B cell (primary cell): ENCODE data around the gene DUS4L. TPM values are rescaled to one million over a fixed set of nuclear protein-coding genes. Genes with fewer than 3 reads are reported as not detected.

Experiments
- ATAC-seq: fragments of 200-7000 bp; cut with Tn5 transposase; one replicate; pipeline ENCODE4 v1.10.0; 2021; ENCODE audit warnings: low read depth, mild to moderate bottlenecking, moderate number of reproducible peaks, moderate library complexity
- CTCF ChIA-PET: fragments of 350-600 bp; sonication (Branson Sonifier 250); formaldehyde crosslinking; loops from one replicate; lab custom pipeline; 2021; ENCODE audit warnings: antibody characterized with exemption, inconsistent platforms; lab: Charles Lee
- POLR2A ChIA-PET: fragments of 350-600 bp; sonication (Branson Sonifier 250); formaldehyde crosslinking; loops from one replicate; lab custom pipeline; 2021; ENCODE audit warnings: antibody characterized with exemption; lab: Charles Lee
- DNase-seq: peaks from one replicate; pipeline ENCODE4 v3.0.0; 2013
- H2AFZ ChIP-seq: 2 replicates; pipeline ENCODE4 v1.6.1; 2012; ENCODE audit warnings: mild to moderate bottlenecking, low read depth, low read length; ENCODE audit not compliant: insufficient read depth, poor library complexity, severe bottlenecking
- H3K27ac ChIP-seq, 2 donors: 1 replicate in 1 of 2; 2 replicates in 1 of 2; pipeline ENCODE4 v1.5.1; 2012 to 2013; ENCODE audit warnings: low read length in 2 of 2, mild to moderate bottlenecking in 2 of 2, moderate library complexity in 1 of 2
- H3K27me3 ChIP-seq, 4 experiments: fragments of 200-600 bp in 1 of 4; sonication (generic) in 1 of 4; replicated peaks in 1 of 4; 1 replicate in 2 of 4; 2 replicates in 2 of 4; pipeline versions ENCODE4 v1.6.1 to v1.7.0; 2013 to 2016; ENCODE audit warnings: low read length in 3 of 4, mild to moderate bottlenecking in 2 of 4, mixed read lengths in 1 of 4, moderate library complexity in 1 of 4; ENCODE audit not compliant: insufficient read depth in 4 of 4, control insufficient read depth in 3 of 4; ENCODE audit errors: control extremely low read depth in 1 of 4
- H3K36me3 ChIP-seq, 2 experiments: replicated peaks in 1 of 2; 1 replicate in 1 of 2; 2 replicates in 1 of 2; pipeline versions ENCODE4 v1.6.1 to v1.7.1; 2013; ENCODE audit warnings: low read length in 1 of 2; ENCODE audit not compliant: insufficient read depth in 2 of 2, control insufficient read depth in 1 of 2; ENCODE audit errors: control extremely low read depth in 1 of 2, extremely low read depth in 1 of 2
- H3K4me1 ChIP-seq, 2 donors: fragments of 200-600 bp in 1 of 2; sonication (generic) in 1 of 2; 1 replicate in 1 of 2; 2 replicates in 1 of 2; pipeline versions ENCODE4 v1.5.1 to v1.6.1; 2013 to 2017; ENCODE audit warnings: low read length in 2 of 2; ENCODE audit not compliant: control insufficient read depth in 2 of 2, insufficient read depth in 2 of 2
- H3K4me2 ChIP-seq: replicated peaks from 2 replicates; pipeline ENCODE3; 2012; ENCODE audit warnings: mild to moderate bottlenecking, low read depth, low read length; ENCODE audit not compliant: poor library complexity, severe bottlenecking
- H3K4me3 ChIP-seq, 5 experiments: fragments of 200-600 bp in 1 of 5; sonication (generic) in 1 of 5; 1 replicate in 3 of 5; 2 replicates in 2 of 5; pipeline versions ENCODE4 v1.5.1 to v1.7.0; 2011 to 2016; ENCODE audit warnings: low read length in 4 of 5, mild to moderate bottlenecking in 4 of 5, low read depth in 2 of 5, control low read depth in 1 of 5, moderate library complexity in 1 of 5; ENCODE audit not compliant: insufficient read depth in 1 of 5; ENCODE audit errors: control extremely low read depth in 1 of 5, extremely low read depth in 1 of 5
- H3K79me2 ChIP-seq: fragments of 200-600 bp; sonication (generic); one replicate; pipeline ENCODE4 v1.6.0; 2016; ENCODE audit warnings: low read length; ENCODE audit not compliant: control insufficient read depth, insufficient read depth
- H3K9ac ChIP-seq: fragments of 200-600 bp; sonication (generic); 2 replicates; pipeline ENCODE4 v1.6.1; 2017; ENCODE audit warnings: mild to moderate bottlenecking, low read length, moderate library complexity
- H3K9me3 ChIP-seq, 3 donors: one replicate each; pipeline versions ENCODE4 v1.6.1 to v1.7.1; 2013; ENCODE audit warnings: low read length in 2 of 3; ENCODE audit not compliant: control insufficient read depth in 2 of 3, insufficient read depth in 1 of 3; ENCODE audit errors: control extremely low read depth in 1 of 3
- H4K20me1 ChIP-seq: 2 replicates; pipeline ENCODE4 v1.6.0; 2012; ENCODE audit warnings: mild to moderate bottlenecking, low read length; ENCODE audit not compliant: insufficient read depth, control insufficient read depth, poor library complexity, severe bottlenecking
- H3K27ac Mint-ChIP-seq: one replicate; pipeline ENCODE4 v1.8.0; 2021; ENCODE audit warnings: mixed read lengths
- H3K27me3 Mint-ChIP-seq: one replicate; pipeline ENCODE4 v1.8.0; 2021; ENCODE audit warnings: mixed read lengths
- H3K4me1 Mint-ChIP-seq: one replicate; pipeline ENCODE4 v1.8.0; 2021; ENCODE audit warnings: mixed read lengths
- H3K4me3 Mint-ChIP-seq: one replicate; pipeline ENCODE4 v1.8.0; 2021; ENCODE audit warnings: mixed read lengths
- H3K9me3 Mint-ChIP-seq: one replicate; pipeline ENCODE4 v1.8.0; 2022; ENCODE audit warnings: mixed read lengths; ENCODE audit not compliant: insufficient read depth
- CTCF ChIP-seq: fragments of 200-600 bp; IDR thresholded peaks from one replicate; pipeline ENCODE4 v1.8.0; 2022; ENCODE audit warnings: antibody characterized with exemption, mild to moderate bottlenecking
- EZH2 ChIP-seq: IDR thresholded peaks from 2 replicates; pipeline ENCODE4 v1.6.1; 2012; ENCODE audit warnings: borderline replicate concordance, low read depth, mild to moderate bottlenecking, moderate library complexity, low read length; ENCODE audit not compliant: insufficient read depth, poor library complexity, severe bottlenecking
- WGBS: methylation state at CpG from one replicate; pipeline ENCODE4 v1.1.5; 2013; ENCODE audit warnings: missing lambda C conversion rate; ENCODE audit not compliant: insufficient coverage; 5-methylcytosine and 5-hydroxymethylcytosine counted together
- intact Hi-C: fragments of 100-400 bp; cut with micrococcal nuclease; formaldehyde crosslinking; loops from one replicate; pipeline ENCODE4 v1.10.0; 2022
- polyA plus RNA-seq: library from polyadenylated mRNA; depleted of rRNA; stranded (reverse); fragments of >200 nt; gene quantifications from 2 replicates; pipeline ENCODE4 v1.2.3, GENCODE V29; 2012
- total RNA-seq, 2 donors: library from RNA; stranded (reverse); fragments of 120-200 nt in 1 of 2; gene quantifications; 1 replicate in 1 of 2; 2 replicates in 1 of 2; pipeline versions ENCODE4 v1.2.3 to v1.2.4, GENCODE V29; 2013 to 2022

DUS4L gene
- total and polyA plus RNA-seq, 2 donors (not counting 1 experiment from before 2014, with no cell fraction given): 4.1 to 18.7 TPM

DNA sequence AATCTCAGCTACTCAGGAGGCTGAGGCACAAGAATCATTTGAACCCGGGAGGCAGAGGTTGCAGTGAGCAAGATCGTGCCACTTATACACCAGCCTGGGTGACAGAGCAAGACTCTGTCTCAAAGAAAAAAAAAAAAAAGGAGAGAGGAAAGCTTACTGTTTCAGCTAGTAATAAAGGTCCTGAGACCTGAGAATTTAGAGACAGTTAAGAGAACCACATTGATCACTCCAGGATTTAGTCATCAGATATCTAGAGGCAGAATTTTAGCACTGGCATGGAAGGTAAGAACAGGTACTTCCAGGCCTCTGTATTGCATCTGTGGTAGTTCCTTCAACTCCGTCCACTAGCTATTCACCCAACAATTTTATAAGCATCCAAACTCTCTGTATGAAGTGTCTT lies 7.9 kb upstream of the DUS4L start:
- TF ChIP-seq EZH2 (no peak), CTCF (no peak)
- H3K27ac Mint-ChIP-seq: no peak overlapping the region
- Histone ChIP-seq H3K4me3 (no peak overlapping the region), H3K9me3 (no peaks in the 10 kb centered on the region), H3K79me2 (peaks cover 56% of the 10 kb centered on the region), H4K20me1 (peaks cover 4% of the 10 kb centered on the region), H3K27ac (no peak overlapping the region), H3K27me3 (no peaks in the 10 kb centered on the region), H3K4me2 (no peak overlapping the region), H3K36me3 (peaks cover 12 to 45% of the 10 kb centered on the region in 2 experiments), H2AFZ (no peak overlapping the region), H3K4me1 (no peaks in the 10 kb centered on the region), H3K9ac (no peak overlapping the region)
- intact Hi-C loops: no loop called here
- no peaks in the 10 kb centered on the region for H3K9me3 Mint-ChIP-seq
- 79% methylated on average over 2 of the region's 3 CpGs for WGBS
- ATAC-seq (no peak), DNase-seq (no peak)
- CTCF ChIA-PET: interaction anchor here (1.1 kb wide), 1 partner anchor 55 kb away, joined by 3 read pairs; no protein-coding TSS in a partner anchor
- H3K4me1 Mint-ChIP-seq: peaks cover 20% of the 10 kb centered on the region
- H3K4me3 Mint-ChIP-seq: no peak overlapping the region
- POLR2A ChIA-PET: no interaction called here
- H3K27me3 Mint-ChIP-seq: no peaks in the 10 kb centered on the region

DNA sequence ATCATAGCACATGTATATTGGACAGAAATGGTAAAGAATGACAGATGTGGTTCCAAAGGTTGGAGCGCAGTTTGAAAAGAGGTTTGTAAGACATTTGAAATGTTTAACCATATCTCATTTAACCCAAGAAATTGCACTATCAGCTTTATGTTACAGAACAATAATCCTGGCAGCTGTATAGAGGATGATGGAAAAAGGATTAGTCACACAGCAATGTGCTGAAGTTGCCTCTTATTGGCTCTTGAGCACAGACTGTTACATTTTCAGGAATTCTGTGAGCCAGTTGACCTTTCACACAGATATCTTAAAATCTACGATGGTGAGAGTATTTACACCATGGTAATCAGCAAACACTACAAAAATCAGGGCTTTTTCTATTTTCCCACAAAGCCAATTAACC lies 3.9 kb upstream of the DUS4L start:
- H3K27me3 ChIP-seq: no peaks in the 10 kb centered on the region
- CTCF ChIA-PET: interaction anchor here (1.4 kb wide), 1 partner anchor 18 kb away, joined by 4 read pairs; no protein-coding TSS in a partner anchor
- no peak for ATAC-seq
- H3K4me2 ChIP-seq: no peak overlapping the region
- Mint-ChIP-seq H3K27me3 (no peaks in the 10 kb centered on the region), H3K4me3 (no peak overlapping the region), H3K9me3 (no peaks in the 10 kb centered on the region), H3K4me1 (peaks cover 43% of the 10 kb centered on the region), H3K27ac (no peak overlapping the region)
- H3K9me3 ChIP-seq: no peaks in the 10 kb centered on the region
- H4K20me1 ChIP-seq: peaks cover 4% of the 10 kb centered on the region
- TF ChIP-seq EZH2 (no peak), CTCF (no peak)
- POLR2A ChIA-PET: no interaction called here
- no CpG with 5 or more reads among the region's 2 CpGs for WGBS
- no peak overlapping the region for H2AFZ ChIP-seq
- no peak overlapping the region for H3K4me3 ChIP-seq
- no peak for DNase-seq
- H3K27ac ChIP-seq: no peak overlapping the region
- H3K9ac ChIP-seq: no peak overlapping the region
- H3K79me2 ChIP-seq: peaks cover 80% of the 10 kb centered on the region
- intact Hi-C loops: loop anchor here (5.0 to 10.0 kb wide), 3 partner anchors 335 to 1012 kb away; partner anchors contain the start of genes DLD and HBP1
- H3K36me3 ChIP-seq: peaks cover 5 to 25% of the 10 kb centered on the region in 2 experiments
- H3K4me1 ChIP-seq: peaks cover 15 to 23% of the 10 kb centered on the region in 2 donors
